Vagina (tissue), 2 donors: ENCODE measurements around the gene SPACA9. TPM values are rescaled to one million over a fixed set of nuclear protein-coding genes. Genes with fewer than 3 reads are reported as not detected.

Experiments
- DNase-seq, 2 donors: peaks; one replicate each; pipeline ENCODE4 v3.0.0-alpha.2; 2017; ENCODE audit errors: extremely low spot score in 2 of 2
- H3K27ac ChIP-seq: fragments of 200-600 bp; sonication (generic); one replicate; pipeline ENCODE4 v1.5.1; 2019
- H3K27me3 ChIP-seq: fragments of 200-600 bp; sonication (generic); one replicate; pipeline ENCODE4 v1.5.1; 2019
- H3K36me3 ChIP-seq, 2 donors: fragments of 200-600 bp; sonication (generic); one replicate each; pipeline ENCODE4 v1.5.1; 2017 to 2019
- H3K4me1 ChIP-seq: fragments of 200-600 bp; sonication (generic); one replicate; pipeline ENCODE4 v1.5.1; 2019
- H3K4me3 ChIP-seq, 2 donors: fragments of 200-600 bp; sonication (generic); 1 replicate in 1 of 2; 2 replicates in 1 of 2; pipeline ENCODE4 v1.5.1; 2016 to 2019
- H3K9me3 ChIP-seq: fragments of 200-600 bp; sonication (generic); one replicate; pipeline ENCODE4 v1.5.1; 2019
- CTCF ChIP-seq, 3 experiments: fragments of 450-650 bp in 2 of 3; fragments of 200-600 bp in 1 of 3; sonication (generic) in 1 of 3; IDR thresholded peaks; one replicate each; pipeline ENCODE4 v1.5.1; 2017 to 2019; ENCODE audit warnings: antibody characterized with exemption in 3 of 3, mild to moderate bottlenecking in 2 of 3, moderate library complexity in 2 of 3
- POLR2A ChIP-seq, 2 donors: fragments of 450-650 bp; IDR thresholded peaks; one replicate each; pipeline ENCODE4 v1.6.1; 2017; ENCODE audit warnings: antibody characterized with exemption in 2 of 2, mild to moderate bottlenecking in 2 of 2, moderate library complexity in 2 of 2
- POLR2AphosphoS5 ChIP-seq, 2 donors: sonication (generic); formaldehyde crosslinking; IDR thresholded peaks; one replicate each; pipeline ENCODE4 v1.9.0; 2017; ENCODE audit warnings: antibody characterized with exemption in 2 of 2, mild to moderate bottlenecking in 2 of 2, low read depth in 1 of 2; ENCODE audit not compliant: insufficient read depth in 1 of 2
- intact Hi-C: fragments of 100-400 bp; cut with DNase I; formaldehyde crosslinking; loops from one replicate; pipeline ENCODE4 v1.15.1; 2023
- total RNA-seq: library from RNA; depleted of rRNA; stranded (reverse); fragments of >200 nt; gene quantifications from one replicate; pipeline ENCODE4 v1.2.3, GENCODE V29; 2016

The SPACA9 gene
- total RNA-seq, 1 donor from 2014 or later: 2.7 TPM

GRCh38 chr9:132909311-132909710 is 30.6 kb downstream of the SPACA9 start:
- DNase-seq: no peak
- Histone ChIP-seq H3K27me3 (no peaks in the 10 kb centered on the region), H3K9me3 (no peaks in the 10 kb centered on the region), H3K4me1 (no peaks in the 10 kb centered on the region), H3K36me3 (peaks cover 4 to 64% of the 10 kb centered on the region in 2 donors), H3K4me3 (no peak overlapping the region), H3K27ac (no peak overlapping the region)
- intact Hi-C loops: no loop called here
- no peak for TF ChIP-seq POLR2AphosphoS5 (IDR thresholded peaks at IDR 0.05; ENCODE audit: insufficient read depth in 1 of 2, low read depth in 1 of 2)
- TF ChIP-seq CTCF (IDR thresholded peaks at IDR 0.05): no peak
- no peak for TF ChIP-seq POLR2A (IDR thresholded peaks at IDR 0.05)

- Histone ChIP-seq H3K27me3 (no peaks in the 10 kb centered on the region), H3K4me3 (no peak overlapping the region), H3K27ac (no peak overlapping the region), H3K36me3 (peaks cover 4 to 54% of the 10 kb centered on the region in 2 donors), H3K9me3 (no peaks in the 10 kb centered on the region), H3K4me1 (no peaks in the 10 kb centered on the region)
- TF ChIP-seq CTCF (IDR thresholded peaks at IDR 0.05): no peak
- TF ChIP-seq POLR2AphosphoS5 (IDR thresholded peaks at IDR 0.05; ENCODE audit: insufficient read depth in 1 of 2, low read depth in 1 of 2): no peak
- TF ChIP-seq POLR2A (IDR thresholded peaks at IDR 0.05): no peak
- DNase-seq: no peak
- intact Hi-C loops: no loop called here
Measured at GRCh38 chr9:132910376-132910775, 31.7 kb downstream of the SPACA9 start.

GRCh38 chr9:132912131-132912530 is 33.4 kb downstream of the SPACA9 start:
- no peaks in the 10 kb centered on the region for H3K9me3 ChIP-seq
- peaks cover 4 to 59% of the 10 kb centered on the region in 2 donors for H3K36me3 ChIP-seq
- H3K4me1 ChIP-seq: no peaks in the 10 kb centered on the region
- H3K4me3 ChIP-seq: no peak overlapping the region
- TF ChIP-seq CTCF (IDR thresholded peaks at IDR 0.05) (no peak), POLR2A (IDR thresholded peaks at IDR 0.05) (no peak), POLR2AphosphoS5 (IDR thresholded peaks at IDR 0.05; ENCODE audit: insufficient read depth in 1 of 2, low read depth in 1 of 2) (no peak)
- intact Hi-C loops: no loop called here
- H3K27ac ChIP-seq: no peak overlapping the region
- DNase-seq: no peak
- H3K27me3 ChIP-seq: no peaks in the 10 kb centered on the region

GRCh38 chr9:132914924-132915323 is 36.2 kb downstream of the SPACA9 start:
- intact Hi-C loops: no loop called here
- no peaks in the 10 kb centered on the region for H3K9me3 ChIP-seq
- TF ChIP-seq POLR2A (IDR thresholded peaks at IDR 0.05): no peak
- no peak for TF ChIP-seq POLR2AphosphoS5 (IDR thresholded peaks at IDR 0.05; ENCODE audit: insufficient read depth in 1 of 2, low read depth in 1 of 2)
- TF ChIP-seq CTCF (IDR thresholded peaks at IDR 0.05): no peak
- no peaks in the 10 kb centered on the region for H3K27me3 ChIP-seq
- no peak overlapping the region for H3K27ac ChIP-seq
- DNase-seq: no peak
- no peaks in the 10 kb centered on the region for H3K4me1 ChIP-seq
- no peak overlapping the region for H3K4me3 ChIP-seq
- peaks cover 4 to 62% of the 10 kb centered on the region in 2 donors for H3K36me3 ChIP-seq

- Histone ChIP-seq H3K27ac (no peak overlapping the region), H3K4me1 (no peaks in the 10 kb centered on the region), H3K36me3 (peaks cover 0 to 83% of the 10 kb centered on the region in 2 donors), H3K27me3 (no peaks in the 10 kb centered on the region), H3K9me3 (no peaks in the 10 kb centered on the region), H3K4me3 (no peak overlapping the region)
- TF ChIP-seq POLR2AphosphoS5 (IDR thresholded peaks at IDR 0.05; ENCODE audit: insufficient read depth in 1 of 2, low read depth in 1 of 2) (no peak), POLR2A (IDR thresholded peaks at IDR 0.05) (no peak), CTCF (IDR thresholded peaks at IDR 0.05) (no peak)
- intact Hi-C loops: no loop called here
- DNase-seq: no peak
Measured at GRCh38 chr9:132919614-132920268, 41.0 kb downstream of the SPACA9 start.
